ENCODE measurements around the gene SCNN1B.
"Not testable (repeated sequence)": the region's sequence is repeated elsewhere in the genome, so short reads cannot be mapped to it uniquely, and the experiment has no call there.

The SCNN1B gene

DNA sequence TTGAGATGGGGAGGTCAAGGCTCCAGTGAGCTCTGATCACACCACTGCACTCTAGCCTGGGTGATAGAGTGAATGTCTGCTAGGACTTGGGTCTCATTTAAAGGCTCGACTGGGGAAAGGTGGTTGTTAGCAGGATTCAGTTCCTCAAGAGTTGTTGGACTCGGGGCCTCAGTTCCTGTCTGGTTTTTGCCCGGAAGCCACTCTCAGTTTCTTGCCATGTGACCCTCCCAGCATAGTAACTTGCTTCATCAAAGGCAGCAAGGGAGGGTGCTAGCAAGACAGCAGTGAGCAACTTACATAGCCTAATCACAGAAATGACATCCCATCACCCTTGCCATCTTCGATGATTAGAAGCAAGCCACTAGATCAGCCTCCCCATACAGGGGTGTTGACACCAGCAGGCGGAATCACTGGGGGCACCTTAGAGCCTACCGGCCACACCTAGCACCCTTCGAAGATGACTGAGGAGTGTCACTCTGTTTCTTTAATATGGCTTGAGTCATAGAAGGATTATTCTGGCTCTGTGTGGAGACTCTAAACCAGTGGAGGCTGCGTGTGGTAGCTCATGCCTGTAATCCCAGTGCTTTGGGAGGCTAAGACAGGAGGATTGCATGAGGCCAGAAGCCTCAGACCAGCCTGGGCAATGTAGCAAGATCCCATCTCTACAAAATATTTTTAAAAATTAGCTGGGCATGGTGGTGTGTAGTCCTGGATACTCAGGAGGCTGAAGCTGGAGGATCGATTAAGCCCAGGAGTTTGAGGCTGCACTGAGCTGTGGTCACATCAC is 13.2 kb upstream of the SCNN1B start:
- DNase-seq (ENCODE audit: low read depth in 3 of 3) = no peak

DNA sequence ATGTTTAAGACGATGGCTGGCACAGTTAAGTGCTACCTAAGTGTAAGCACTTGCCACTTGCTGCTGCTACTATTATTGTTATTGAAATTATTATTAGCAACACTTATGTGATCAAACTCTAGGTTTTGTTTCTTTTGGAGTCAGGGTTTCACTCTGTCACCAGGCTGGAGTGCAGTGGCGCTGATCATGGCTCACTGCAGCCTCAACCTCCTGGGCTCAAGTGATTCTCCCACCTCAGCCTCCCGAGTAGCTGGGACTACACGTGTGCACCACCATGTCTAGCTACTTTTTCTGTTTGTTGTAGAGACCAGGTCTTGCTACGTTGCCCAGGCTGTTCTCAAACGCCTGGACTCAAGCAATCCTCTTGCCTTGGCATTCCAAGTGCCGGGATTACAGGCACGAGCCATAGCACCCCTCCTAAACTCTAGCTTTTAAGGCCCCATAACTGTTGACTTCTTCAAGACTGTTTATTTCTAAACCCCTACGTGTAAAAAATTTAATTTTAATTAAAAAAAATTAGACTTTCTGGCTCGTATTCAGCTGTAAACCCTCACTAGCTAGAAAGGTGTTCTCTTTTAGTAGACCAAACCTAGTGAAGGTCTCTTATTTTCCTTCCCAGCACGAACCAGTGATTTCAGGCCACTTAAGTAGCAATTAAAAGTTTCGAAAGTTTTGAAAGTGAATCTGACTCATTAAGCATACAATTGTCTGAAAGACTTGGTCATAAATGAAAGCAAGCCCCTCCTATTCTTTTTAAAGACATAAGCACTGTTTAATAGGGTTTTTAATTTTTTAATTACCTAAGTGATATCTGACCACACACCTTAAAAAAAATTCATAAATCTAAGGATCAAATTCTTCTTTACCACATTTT is 11.7 kb upstream of the SCNN1B start:
- no peak for DNase-seq (ENCODE audit: low read depth in 3 of 3)

DNA sequence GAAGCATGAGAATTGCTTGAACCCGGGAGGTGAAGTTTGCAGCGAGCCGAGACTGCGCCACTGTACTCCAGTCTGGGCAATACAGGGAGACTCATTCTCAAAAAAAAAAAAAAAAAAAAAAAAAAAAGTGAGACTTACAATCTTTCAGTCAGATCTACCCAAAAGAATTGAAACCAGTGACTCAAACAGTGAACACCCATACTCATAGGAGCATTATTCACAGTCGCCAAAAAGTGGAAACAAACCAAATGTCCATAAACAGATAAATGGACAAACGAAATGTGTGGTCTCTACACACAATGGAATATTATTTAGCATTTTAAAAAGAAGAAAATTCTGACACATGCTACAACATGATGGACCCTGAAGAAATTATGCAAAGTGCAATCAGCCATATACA is 9.1 kb upstream of the SCNN1B start:
- DNase-seq (ENCODE audit: low read depth in 3 of 3) = no peak

DNA sequence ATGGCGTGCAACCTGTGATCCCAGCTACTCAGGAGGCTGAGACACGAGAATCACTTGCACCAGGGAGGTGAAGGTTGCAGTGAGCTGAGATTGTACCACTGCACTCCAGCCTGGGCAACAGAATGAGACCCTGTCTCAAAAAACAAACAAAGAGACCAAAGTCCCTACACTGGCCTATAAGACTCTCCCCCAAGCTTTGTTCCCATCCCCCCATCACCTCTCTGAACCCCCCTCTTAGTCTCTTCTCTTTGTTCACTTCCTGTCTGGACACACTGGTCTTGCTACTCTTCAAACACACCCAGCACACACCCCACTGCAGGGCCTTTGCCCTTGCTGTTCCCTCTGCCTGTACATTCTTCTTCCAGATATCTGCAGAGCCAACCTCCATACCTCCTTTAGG is 7.8 kb upstream of the SCNN1B start:
- DNase-seq (ENCODE audit: low read depth in 3 of 3) = no peak

DNA sequence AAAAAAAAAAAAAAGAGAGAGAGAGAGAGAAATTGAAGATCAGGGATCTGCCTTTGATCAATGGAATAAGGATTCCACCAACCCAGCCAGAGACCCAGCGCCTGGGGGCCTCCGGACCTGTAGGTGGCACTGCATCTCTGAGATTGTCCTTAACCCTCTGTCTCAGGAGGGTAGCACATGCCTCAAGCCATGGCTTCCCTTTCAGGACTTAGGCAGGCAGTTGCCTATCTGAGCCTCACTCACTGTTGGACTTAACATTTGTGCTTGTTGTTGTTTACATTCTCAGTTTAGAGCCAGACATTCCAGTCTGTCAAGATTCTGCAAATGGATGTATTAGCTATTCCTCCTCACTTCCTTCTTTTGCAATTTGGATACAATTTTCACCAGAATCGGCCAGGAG is 5.1 kb upstream of the SCNN1B start:
- peak in 1 of 3 experiments; percentile 12 for DNase-seq (ENCODE audit: low read depth in 3 of 3)

DNA sequence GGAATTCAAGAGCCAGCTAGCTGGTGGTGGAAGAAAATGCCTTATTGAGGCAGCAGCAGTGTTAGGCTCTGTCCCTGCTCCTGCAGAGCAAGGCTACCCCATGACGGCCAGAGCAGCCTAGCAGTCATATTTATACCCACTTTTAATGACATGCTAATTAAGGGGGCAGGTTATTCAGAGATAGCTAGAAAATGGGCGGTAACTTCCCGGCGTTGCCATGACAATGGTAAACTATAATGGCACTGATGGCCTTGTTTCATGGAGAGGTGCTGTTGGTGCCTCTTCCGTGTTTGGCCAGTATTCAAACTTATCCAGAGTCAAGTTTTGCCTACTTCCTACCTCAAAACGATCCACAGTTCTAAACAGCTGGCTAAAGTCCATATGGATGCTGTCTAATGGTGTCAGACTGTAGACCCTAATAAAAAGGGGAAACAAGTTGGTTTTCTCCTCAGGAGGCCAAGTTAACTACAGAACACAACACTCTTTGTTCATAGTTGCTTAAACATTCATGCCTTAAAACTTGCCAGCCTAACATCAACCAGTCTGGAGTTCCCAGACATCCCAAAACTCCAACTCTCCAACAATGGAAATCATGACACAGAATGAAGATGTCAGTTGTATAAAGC is 3.7 kb upstream of the SCNN1B start:
- DNase-seq (ENCODE audit: low read depth in 3 of 3) = no peak

DNA sequence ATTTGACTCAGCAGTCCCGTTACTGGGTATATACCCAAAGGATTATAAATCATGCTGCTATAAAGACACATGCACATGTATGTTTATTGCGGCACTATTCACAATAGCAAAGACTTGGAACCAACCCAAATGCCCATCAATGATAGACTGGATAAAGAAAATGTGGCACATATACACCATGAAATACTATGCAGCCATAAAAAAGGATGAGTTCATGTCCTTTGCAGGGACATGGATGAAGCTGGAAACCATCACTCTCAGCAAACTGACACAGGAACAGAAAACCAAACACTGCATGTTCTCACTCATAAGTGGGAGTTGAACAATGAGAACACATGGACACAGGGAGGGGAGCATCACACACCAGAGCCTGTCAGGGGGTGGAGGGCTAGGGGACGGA is 2.3 kb upstream of the SCNN1B start:
- not testable (repeated sequence) for DNase-seq (ENCODE audit: low read depth in 3 of 3)

DNA sequence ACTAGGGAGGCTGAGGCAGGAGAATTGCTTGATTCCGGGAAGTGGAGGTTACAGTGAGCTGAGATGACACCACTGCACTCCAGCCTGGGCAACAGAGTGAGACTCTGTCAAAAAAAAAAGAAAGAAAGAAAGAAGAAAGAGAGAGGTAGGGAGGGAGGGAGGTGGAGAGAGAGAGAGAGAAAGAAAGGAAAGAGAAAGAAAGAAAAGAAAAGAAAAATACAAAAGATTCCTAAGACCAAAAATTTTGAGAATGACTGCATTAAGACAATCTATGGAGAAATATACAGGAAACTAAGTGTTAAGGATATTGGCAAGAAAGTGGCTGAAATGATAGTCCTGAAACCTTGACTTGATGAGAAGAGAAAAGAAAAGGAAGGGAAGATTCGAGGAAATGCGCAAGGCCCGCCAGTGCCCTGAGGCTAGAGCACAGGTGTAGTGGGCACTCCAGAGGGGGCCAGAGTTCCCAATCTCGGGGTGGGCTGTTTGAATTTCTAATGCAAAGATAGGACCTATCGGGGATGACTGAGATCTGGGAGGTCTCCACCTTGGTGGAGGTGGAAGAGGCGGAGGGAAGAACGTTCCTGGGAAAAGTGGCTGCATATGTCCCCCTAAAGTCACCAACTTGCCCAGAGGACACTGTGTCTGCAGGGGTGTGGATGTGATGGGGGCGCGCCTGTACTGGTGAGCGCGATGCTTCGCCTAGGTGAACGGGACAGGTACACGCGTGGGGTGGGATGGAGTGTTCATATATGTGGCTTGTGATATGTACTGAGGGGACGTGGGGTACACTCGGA is 654 bp upstream of the SCNN1B start:
- no peak for DNase-seq (ENCODE audit: low read depth in 3 of 3)

DNA sequence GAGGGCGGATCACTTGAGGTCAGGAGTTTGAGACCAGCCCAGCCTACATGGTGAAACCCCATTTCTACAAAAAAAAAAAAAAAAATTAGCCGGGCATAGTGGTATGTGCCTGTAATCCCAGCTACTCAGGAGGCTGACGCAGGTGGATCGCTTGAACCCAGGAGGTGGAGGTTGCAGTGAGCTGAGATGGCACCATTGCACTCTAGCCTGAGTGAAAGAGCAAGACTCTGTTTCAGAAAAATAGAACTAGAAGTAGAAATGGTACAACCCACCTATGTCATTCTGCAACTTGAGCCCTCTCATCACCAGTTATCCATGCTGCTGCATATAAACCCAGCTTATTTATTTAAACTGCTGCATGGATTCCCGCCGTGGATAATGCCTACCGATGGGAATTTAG is 1.6 kb downstream of the SCNN1B start:
- no peak for DNase-seq (ENCODE audit: low read depth in 3 of 3)

DNA sequence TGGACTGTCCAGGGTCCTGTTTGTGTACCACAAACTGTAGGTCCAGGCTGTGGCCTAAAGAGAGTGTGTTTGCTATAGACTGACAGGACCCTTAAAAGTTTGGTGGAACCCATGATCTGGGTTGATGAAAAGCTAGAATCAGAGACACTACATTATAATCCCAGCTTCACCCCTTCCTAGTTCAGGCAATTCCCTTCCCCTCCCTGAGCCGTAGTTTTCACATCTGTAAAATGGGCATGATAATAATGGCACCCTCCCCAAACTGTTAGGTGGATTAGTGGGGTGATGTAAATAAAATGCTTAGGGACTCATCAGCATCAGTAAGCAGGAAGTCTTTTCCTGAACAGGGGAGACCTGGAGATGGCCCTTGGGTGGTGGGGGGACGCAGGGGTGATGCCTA is 2.5 kb downstream of the SCNN1B start:
- DNase-seq (ENCODE audit: low read depth in 3 of 3) = no peak

DNA sequence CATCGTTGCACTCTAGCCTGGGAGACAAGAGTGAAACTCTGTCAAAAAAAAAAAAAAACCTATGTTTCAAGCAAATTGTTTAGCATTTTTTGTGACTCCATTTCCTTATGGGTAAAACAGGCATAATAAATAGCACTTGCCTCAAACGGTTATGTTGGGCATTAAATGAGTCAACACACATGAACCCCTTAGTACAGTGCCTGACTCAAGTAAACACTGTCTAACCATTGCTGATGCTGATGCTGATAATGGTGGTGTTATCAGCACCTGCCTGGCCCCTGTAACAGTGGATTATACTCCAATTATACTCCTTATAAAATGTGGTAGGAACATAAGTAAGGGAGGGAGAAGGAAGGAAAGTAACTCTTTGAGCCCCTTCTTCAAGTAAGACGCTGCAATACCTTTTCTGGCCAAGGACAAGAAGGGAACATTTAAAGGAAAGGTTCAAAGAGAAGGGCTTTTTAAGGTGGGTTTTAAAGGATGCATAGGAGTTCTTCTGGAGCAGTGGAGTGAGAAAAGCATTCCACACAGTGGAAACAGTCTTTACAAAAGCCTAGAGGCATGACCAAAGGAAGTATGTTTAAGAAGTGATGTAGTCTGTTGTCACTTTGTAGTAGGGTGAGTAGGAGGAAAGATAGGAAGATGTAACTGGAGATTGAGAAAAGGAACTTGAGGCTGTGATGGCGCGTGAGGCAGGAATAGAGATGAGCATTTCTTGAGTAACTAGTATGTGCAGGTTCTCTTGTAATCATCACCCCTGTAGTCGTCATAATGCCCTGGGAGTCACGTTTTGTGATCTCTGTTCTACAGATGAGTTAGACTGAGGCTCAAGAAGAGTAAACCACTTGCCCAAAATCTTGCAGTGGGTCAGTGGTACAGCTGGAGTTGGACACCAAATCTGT is 4.3 kb downstream of the SCNN1B start:
- DNase-seq (ENCODE audit: low read depth in 3 of 3) = no peak

DNA sequence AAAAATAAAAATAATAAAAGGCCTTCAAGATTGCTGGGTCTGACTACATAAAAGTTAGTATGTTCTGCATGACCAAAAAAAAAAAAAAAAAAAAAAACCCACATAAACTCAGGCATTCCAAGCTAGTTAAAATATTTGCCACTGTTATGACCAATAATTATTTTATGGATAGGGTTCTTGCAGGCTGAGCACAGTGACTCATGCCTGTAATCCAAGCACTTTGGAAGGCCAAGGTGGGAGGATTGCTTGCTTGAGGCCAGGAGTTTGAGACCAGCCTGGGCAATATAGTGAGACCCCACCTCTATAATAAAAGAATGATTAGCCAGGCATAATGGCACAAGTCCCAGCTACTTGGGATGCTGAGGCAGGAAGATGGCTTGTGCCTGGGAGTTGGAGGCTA is 8.1 kb downstream of the SCNN1B start:
- DNase-seq (ENCODE audit: low read depth in 3 of 3) = no peak

DNA sequence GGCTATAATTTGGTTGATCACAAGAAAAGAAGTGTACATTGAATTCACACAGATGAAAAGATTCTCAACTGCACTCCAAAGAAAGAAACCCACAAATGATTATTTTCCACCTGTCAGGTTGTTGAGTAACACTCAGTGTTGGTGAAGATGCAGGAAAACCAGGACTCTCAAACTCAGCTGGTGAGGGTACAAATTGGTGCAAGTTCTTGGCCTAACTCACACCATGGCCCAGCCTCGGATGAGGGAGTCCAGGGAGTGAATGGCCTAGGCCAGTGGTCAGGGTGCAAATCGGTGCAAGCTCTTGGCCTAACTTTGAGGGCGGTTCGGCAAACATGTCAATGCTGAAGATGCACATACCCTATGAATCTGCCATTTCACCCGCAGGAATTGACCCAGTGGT is 8.6 kb downstream of the SCNN1B start:
- DNase-seq (ENCODE audit: low read depth in 3 of 3) = no peak

DNA sequence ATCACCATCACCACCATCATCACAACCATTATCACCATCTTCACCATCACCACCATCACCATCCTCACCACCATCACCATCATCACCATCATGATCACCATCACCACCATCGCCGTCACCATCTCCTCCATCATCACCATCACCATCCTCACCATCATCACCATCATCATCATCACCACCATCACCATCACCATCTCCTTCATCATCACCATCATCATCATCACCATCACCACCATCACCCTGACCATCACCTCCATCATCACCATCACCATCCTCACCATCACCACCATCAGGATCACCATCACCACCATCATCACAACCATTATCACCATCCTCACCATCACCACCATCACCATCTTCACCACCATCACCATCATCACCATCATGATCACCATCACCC is 14.1 kb downstream of the SCNN1B start:
- DNase-seq (ENCODE audit: low read depth in 3 of 3) = no peak

DNA sequence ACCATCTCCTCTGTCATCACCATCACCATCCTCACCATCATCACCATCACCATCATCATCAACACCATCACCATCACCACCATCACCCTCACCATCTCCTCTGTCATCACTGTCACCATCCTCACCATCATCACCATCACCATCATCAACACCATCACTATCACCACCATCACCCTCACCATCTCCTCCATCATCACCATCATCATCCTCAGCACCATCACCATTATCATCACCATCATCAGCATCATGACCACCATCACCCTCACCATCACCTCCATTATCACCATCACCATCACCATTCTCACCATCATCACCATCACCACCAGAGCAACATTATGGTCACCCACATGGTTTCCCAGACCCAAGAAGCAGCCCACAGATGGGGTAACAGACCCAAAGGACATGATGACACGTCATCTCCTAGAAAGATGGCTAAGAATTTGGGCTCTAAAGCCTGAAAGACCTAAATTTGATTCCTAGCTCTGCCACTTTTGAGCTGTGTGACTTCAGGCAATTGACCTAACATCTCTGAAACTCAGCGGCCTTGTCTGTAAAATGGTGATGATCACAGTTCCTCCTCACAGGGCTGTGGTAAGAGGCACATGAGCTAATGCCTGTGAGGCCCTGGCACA is 14.6 kb downstream of the SCNN1B start:
- DNase-seq (ENCODE audit: low read depth in 3 of 3) = no peak

DNA sequence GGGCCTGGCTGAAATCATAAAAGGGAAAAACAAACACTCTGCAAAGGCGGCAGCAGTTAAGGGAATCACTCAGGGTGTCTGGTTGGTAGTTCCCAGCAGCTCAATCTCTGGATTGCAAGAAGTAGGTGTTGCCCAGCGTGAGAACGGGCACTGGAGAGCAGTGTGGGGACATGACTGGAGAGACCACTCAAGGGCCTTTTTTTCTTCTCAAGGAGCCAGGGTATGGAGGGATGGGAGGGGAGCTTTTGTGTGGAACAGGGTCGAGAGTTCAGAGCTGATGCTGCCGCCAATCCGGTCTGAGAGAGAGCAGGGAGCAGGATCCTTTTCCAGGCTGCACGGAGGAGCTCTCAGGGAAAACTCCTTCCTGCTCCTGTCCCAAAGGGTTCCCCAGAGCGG is 15.2 kb downstream of the SCNN1B start:
- no peak for DNase-seq (ENCODE audit: low read depth in 3 of 3)

DNA sequence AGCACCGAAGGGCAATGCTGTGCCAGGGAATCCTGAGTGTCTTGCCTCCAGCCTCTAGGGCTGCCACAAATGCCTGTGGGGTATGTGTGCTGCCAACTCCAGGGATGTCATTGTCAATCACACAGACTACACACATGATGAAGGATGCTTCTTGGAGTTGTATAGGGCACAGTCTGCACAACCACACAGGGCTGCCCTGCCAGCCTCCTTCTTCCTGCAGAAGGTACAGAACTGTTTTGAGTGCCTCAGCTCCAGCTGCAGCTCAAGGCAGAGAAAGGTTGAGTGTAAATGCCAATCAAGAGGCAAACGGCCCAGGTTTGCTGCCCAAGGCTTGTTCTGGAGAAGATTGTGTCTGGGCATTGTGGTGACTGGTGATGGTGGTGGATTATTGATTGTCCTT is 15.6 kb downstream of the SCNN1B start:
- no peak for DNase-seq (ENCODE audit: low read depth in 3 of 3)

DNA sequence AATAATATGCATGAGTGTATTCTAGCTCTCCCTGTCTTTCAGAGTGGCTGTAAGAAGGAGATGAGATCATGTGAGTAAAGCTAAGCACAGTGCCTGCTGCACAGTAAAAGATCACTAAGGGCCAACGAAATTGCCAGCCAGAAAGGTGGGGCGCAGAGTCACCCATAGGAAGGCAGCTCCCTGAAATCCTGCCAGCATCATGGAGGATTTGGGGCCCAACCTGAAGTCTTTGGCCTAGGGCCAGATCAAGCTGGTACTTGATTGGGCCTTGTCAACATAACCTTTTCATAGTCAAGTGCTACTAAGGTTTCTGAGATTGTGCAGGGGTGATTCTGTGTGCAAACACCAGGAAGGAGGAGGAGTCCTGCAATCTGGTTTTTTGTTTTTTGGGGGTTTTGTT is 16.5 kb downstream of the SCNN1B start:
- DNase-seq (ENCODE audit: low read depth in 3 of 3) = no peak

DNA sequence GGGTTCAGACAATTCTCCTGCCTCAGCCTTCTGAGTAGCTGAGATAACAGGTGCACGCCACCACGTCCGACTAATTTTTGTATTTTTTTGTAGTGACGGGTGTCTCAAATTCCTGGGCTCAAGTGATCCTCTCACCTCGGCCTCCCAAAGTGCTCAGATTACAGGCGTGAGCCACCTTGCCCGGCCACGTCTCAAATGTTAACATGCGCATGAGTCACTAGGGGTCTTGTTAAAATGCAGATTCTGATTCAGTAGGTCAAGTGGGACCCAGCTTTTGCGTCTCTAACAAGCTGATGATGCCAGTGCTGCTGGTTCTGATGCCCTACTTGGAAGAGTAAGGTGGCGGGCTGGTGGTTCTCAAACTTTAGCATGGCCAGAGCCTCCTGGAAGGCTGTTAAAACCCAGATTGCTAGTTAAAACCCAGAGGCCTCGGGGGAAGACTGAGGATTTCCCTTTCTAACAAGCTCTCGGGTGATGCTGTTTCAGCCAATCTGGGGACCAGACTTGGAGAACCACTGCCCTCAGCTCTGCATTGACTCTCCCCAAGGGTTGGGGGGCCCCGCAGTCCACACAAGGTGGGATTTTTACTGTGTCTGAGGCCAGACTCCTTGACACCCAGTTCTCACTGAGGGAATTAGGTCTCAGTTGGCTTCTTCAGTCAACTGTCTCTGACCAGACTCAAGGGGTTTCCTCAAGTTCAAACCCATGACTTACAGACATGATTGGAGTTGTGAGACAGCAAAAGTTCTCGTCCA is 17.9 kb downstream of the SCNN1B start:
- DNase-seq (ENCODE audit: low read depth in 3 of 3) = no peak

DNA sequence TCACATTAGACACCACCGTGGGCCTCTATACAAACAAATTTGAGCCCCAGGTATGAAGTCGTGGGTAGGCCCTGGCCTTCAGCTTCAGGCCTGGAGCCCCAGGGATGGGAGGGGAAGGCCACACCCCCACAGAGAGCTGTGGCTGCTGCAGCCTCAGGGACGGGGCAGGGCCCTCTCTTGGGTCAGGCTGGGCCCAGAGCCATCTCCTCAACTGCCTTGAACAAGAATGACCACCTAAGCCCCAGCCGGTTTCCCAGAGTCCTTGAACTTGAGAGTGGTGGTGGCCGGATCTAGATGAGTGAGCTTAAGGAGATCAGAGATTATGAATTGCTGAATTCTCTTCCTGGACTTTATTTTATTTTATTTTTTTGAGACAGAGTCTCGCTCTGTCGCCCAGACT is 18.6 kb downstream of the SCNN1B start:
- no peak for DNase-seq (ENCODE audit: low read depth in 3 of 3)

All from stimulated activated CD4-positive, alpha-beta T cell treated with anti-CD3 and anti-CD28 coated beads, TNF-alpha, amount 100 ng/mL, for 24 hours (primary cell).